ENCODE data around the gene NUP153. TPM values are rescaled to one million over a fixed set of nuclear protein-coding genes. Genes with fewer than 3 reads are reported as not detected.
"Not testable (repeated sequence)": the region's sequence is repeated elsewhere in the genome, so short reads cannot be mapped to it uniquely, and the experiment has no call there.

Gene NUP153
- 10 to 100 TPM; 29.4 to 31.4 TPM for total RNA-seq
- long read RNA-seq, full-length matches to known transcripts, result 1 of 3 reads
- long read RNA-seq, partial matches to known transcripts, result 2 of 3 reads
- long read RNA-seq, other reads (novel, unspliced or antisense), result 0 of 3 reads

DNA sequence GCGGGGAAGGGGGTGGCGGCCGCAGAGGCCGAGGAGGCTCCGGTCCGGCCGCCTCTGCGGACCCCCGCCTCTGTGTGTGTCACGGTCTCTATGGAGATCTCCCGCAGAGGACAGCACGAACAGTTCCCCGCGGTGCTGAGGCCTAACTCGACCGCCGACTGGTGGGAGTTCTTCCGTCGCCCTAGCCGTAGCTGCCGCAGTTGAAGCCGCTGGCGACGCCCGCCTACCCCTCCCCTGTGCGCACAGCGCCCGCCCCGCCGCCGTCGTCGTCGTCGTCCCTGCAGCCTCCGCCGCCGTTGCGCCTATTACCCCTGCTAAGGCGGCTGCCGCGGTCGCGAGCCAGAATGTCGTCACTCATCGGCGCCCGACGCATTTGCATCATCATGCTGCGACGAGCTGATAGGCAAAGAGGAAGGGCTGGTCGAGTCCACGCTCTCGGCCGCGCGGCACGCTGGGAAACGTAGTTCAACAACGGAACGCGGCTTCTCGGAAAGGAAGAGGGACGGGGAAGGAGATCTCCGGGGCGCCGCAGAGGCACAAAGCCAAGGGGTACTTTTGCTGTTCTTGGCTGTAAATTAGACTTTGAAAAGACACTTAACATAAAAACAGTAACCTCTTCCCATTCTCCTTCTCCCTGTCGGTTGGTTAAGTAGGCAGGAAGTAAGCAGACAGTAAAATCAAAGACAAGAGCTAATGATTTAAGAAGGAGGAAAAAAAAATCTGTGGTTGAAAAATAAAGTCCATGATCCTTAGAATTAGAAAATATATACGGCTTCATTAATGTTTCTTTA is at the start of gene NUP153:
TSS of gene NUP153 (minus strand) at position 346 of the 791 bp plus-strand sequence. CDS start 538 bp downstream, outside the sequence.
- peak; percentile 98 to 99 for DNase-seq
- intact Hi-C loops (cut with DNase I, micrococcal nuclease), result no loop called here
- peak; percentile 88 for ATAC-seq

- intact Hi-C loops (cut with DNase I, micrococcal nuclease), result no loop called here
- no peak for ATAC-seq
Measured at GRCh38 chr6:17754254-17754653, 47.5 kb upstream of the NUP153 start.

GRCh38 chr6:17745324-17745723 is 38.6 kb upstream of the NUP153 start:
- DNase-seq; intact Hi-C loops (cut with DNase I, micrococcal nuclease); ATAC-seq: not testable (repeated sequence)

More at GRCh38 chr6:17754254-17754653, 47.5 kb upstream of the NUP153 start:
- DNase-seq, result no peak

- intact Hi-C loops (cut with DNase I, micrococcal nuclease); ATAC-seq; DNase-seq: not testable (repeated sequence)
Measured at GRCh38 chr6:17744757-17745308, 38.1 kb upstream of the NUP153 start.

- no peak for DNase-seq
- no peak for ATAC-seq
- intact Hi-C loops (cut with DNase I, micrococcal nuclease), result no loop called here
Measured at GRCh38 chr6:17744019-17744756, 37.5 kb upstream of the NUP153 start.

GRCh38 chr6:17741507-17741906 is 34.8 kb upstream of the NUP153 start:
- DNase-seq (no peak), ATAC-seq (no peak)
- intact Hi-C loops (cut with DNase I, micrococcal nuclease), result no loop called here

DNA sequence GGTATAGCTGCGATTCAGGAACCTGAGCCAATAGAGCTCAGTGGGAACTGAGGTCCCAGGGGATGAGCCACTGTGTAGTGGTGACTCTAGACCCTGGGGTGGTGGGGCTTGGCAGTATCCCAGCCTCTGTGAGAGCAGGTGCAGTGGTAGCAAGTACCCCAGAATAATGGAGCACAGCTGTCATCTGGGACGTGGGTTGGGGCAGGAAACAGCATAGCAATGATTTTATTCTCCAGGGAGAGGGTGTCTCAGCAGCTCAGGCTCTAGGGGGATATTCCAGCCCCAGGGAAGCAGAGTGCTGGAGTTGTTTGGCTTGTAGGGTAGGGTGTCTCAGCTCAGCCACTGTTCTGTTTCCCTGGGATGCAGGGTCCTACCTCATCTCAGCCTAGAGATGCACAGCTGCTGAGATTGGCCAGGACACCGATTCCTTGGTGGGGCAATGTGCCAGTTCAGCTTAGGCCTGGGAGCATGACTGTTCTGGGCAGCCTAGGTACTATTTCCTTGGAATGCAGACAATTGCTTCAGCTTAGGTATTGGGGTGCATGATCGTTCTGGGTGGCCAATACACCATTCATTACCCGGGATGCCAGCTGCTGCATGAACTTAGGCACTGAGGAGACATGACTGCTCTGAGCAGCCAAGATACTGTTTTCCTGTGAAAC is 34.0 kb upstream of the NUP153 start:
- intact Hi-C loops (cut with DNase I, micrococcal nuclease), result no loop called here
- ATAC-seq, result no peak
- no peak for DNase-seq

- DNase-seq (no peak), ATAC-seq (no peak)
- intact Hi-C loops (cut with DNase I, micrococcal nuclease), result no loop called here
Measured at GRCh38 chr6:17737704-17738252, 31.1 kb upstream of the NUP153 start.

DNA sequence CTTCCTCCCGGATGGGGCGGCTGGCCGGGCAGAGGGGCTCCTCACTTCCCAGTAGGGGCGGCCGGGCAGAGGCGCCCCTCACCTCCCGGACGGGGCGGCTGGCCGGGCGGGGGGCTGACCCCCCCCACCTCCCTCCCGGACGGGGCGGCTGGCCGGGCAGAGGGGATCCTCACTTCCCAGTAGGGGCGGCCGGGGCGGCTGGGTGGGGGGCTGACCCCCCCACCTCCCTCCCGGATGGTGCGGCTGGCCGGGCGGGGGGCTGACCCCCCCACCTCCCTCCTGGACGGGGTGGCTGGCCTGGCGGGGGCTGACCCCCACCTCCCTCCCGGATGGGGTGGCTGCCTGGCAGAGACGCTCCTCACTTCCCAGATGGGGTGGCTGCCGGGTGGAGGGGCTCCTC is 28.6 kb upstream of the NUP153 start:
- DNase-seq; ATAC-seq; intact Hi-C loops (cut with DNase I, micrococcal nuclease): not testable (repeated sequence)

DNA sequence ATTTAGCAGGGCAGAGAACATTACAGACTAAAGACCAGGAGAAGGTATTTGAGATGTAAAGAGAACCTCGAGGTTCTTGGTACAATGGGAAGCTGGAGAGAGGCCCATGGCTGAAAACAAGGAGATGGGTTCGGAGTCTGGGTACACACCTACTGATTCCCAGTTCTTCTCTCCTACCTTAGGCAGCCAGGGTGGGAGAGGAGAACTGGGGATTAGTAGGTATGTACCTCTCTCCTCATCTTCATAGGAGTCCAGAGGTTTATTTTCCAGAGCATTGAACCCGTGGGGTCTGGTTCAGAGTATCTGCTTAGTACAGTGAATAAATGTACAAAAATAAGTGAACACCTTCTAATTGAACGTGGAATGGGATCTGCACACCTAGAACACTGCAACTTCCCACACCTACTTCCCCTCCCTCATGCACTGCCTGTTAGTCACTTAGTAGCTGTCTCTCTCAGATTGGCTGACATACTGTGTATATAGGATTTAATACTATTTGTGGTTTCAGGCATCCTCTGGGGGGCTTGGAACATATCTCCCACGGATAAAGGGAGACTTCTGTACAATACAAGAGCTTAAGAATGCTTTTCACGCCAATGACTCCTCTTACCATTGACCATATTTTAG is 23.5 kb upstream of the NUP153 start:
- DNase-seq (no peak), ATAC-seq (no peak)
- intact Hi-C loops (cut with DNase I, micrococcal nuclease), result no loop called here

- no peak for DNase-seq
- no peak for ATAC-seq
- intact Hi-C loops (cut with DNase I, micrococcal nuclease), result no loop called here
Measured at GRCh38 chr6:17729223-17730077, 22.7 kb upstream of the NUP153 start.

- intact Hi-C loops (cut with DNase I, micrococcal nuclease), result no loop called here
- DNase-seq (no peak), ATAC-seq (no peak)
Measured at GRCh38 chr6:17728551-17729222, 22.0 kb upstream of the NUP153 start.

DNA sequence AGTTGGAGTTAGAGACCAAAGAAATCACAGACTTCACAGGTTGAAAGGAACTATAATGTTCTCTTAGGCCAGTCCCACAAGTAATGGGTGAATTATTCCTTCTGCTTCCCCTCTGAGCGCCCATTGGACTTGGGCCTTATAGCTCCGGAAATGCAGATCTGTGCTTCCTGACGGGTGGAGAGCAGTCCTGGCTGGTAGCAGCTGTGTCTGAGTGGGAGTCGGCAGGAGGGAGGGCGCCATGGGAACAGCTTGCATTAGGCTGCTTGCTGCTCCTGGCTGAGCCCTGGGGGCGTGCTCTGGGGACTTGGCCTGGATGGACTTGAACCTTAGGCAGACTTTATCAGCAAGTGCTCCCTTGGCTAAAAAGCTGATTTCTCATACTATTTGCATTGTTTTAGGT is 18.4 kb upstream of the NUP153 start:
- DNase-seq (peak in 1 of 2 donors; percentile 40), ATAC-seq (peak; percentile 97)
- intact Hi-C loops (cut with DNase I, micrococcal nuclease), result no loop called here

- intact Hi-C loops (cut with DNase I, micrococcal nuclease), result no loop called here
- DNase-seq (no peak), ATAC-seq (no peak)
Measured at GRCh38 chr6:17724341-17724740, 17.6 kb upstream of the NUP153 start.

DNA sequence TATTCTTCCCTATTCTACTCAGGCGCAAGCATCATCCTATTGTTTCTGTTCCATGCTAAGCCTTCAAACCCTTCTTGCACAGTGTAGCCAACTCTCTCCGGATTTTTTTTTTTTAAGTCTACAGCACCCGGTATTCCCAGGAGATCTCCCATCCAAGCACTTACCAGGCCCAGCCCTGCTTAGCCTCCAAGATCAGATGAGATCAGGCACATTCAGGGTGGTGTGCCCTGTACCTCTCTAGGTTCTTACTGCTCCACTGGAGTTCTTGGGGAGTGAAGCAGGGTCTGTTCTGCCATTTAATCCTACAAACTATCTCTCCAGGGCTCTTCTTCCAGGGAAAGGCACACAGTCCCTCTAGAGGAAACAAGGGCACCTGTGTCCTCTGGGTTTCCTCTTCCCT is 14.9 kb upstream of the NUP153 start:
- no peak for DNase-seq
- no peak for ATAC-seq
- intact Hi-C loops (cut with DNase I, micrococcal nuclease), result no loop called here

GRCh38 chr6:17719323-17720041 is 12.8 kb upstream of the NUP153 start:
- ATAC-seq, result peak; percentile 34

More at GRCh38 chr6:17719323-17720041, 12.8 kb upstream of the NUP153 start:
- no peak for DNase-seq
- intact Hi-C loops (cut with DNase I, micrococcal nuclease), result no loop called here

All from left colon (tissue), 2 donors.